ENCODE results near the gene SNRNP25.
"Not testable (repeated sequence)": the region's sequence is repeated elsewhere in the genome, so short reads cannot be mapped to it uniquely, and the experiment has no call there.

Gene SNRNP25

DNA sequence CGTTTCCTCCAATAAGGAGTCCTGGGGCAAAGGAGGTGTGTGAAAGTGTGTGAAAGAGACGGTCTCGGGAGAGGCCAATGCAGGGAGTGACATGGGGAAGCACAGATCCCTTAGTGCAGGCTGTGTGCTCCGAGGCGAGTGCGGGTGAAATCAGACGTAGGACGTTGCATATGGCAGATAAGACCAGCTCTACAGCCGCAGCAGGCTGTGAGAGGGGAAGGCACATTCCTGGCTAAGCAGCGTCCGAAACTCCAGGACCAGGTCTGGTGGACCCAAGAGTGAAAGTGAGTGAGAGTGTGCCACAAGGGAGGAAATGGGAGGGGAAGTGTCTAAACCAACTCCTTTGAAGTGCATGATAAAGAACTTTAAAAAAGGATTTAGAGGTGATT is 11.6 kb upstream of the SNRNP25 start:
- Histone ChIP-seq H3K4me1 (ENCODE audit: control insufficient read depth, insufficient read depth, low read length, unreplicated experiment) (no peaks in the 10 kb centered on the region), H3K27me3 (ENCODE audit: insufficient read depth, low read length) (no peaks in the 10 kb centered on the region), H2AFZ (ENCODE audit: low read length, unreplicated experiment) (no peak overlapping the region), H3K36me3 (ENCODE audit: insufficient read depth, low read length) (peaks cover 33% of the 10 kb centered on the region), H3K79me2 (ENCODE audit: control insufficient read depth, insufficient read depth, low read length, unreplicated experiment) (no peaks in the 10 kb centered on the region), H3K4me3 (ENCODE audit: low read depth, low read length) (no peak overlapping the region), H3K27ac (ENCODE audit: low read depth, low read length) (no peak overlapping the region)

DNA sequence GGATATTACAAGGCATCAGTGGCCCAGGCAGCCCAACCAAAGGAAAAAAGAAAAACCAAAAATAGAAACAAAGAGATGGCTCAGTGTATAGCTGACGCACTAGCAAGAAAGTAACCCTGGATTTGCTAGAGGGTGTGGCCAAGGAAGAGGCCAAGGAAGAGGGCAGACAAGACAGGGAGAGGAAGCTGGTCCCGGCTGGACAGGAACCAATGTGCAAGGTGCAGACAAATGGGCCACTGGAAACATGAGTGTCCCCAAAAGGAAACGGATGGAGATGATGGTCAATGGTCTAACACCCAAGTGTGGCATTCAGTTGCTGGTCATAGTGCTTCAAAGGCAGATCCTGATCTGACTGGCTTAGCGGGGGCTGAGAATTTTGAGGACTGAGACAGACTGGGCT is 10.9 kb upstream of the SNRNP25 start:
- H3K27me3 ChIP-seq (ENCODE audit: insufficient read depth, low read length) = no peaks in the 10 kb centered on the region
- H2AFZ ChIP-seq (ENCODE audit: low read length, unreplicated experiment) = no peak overlapping the region
- peaks cover 33% of the 10 kb centered on the region for H3K36me3 ChIP-seq (ENCODE audit: insufficient read depth, low read length)
- H3K4me3 ChIP-seq (ENCODE audit: low read depth, low read length) = no peak overlapping the region
- H3K27ac ChIP-seq (ENCODE audit: low read depth, low read length) = no peak overlapping the region
- H3K4me1 ChIP-seq (ENCODE audit: control insufficient read depth, insufficient read depth, low read length, unreplicated experiment) = no peaks in the 10 kb centered on the region
- no peaks in the 10 kb centered on the region for H3K79me2 ChIP-seq (ENCODE audit: control insufficient read depth, insufficient read depth, low read length, unreplicated experiment)

DNA sequence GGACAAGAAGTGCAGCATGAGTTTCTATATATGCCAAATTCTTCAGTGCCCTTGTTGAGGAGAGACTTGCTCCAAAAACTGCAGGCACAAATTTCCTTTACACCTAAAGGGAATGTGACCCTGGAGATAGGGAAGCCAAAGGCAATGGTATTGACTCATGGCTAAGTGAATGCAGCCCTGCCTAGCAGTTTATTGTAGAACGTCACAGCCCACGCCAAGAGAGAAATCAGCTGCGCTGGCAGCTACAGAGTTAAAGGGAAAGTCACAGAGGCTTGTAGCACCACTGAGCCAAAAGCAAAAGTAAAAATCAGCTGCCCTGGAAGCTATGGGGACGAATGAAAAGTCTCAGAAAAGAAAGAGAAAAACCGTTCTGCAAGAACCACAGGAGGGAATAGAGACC is 10.3 kb upstream of the SNRNP25 start:
- Histone ChIP-seq H3K27ac (ENCODE audit: low read depth, low read length) (no peak overlapping the region), H3K79me2 (ENCODE audit: control insufficient read depth, insufficient read depth, low read length, unreplicated experiment) (no peaks in the 10 kb centered on the region), H2AFZ (ENCODE audit: low read length, unreplicated experiment) (no peak overlapping the region), H3K36me3 (ENCODE audit: insufficient read depth, low read length) (peaks cover 33% of the 10 kb centered on the region), H3K4me3 (ENCODE audit: low read depth, low read length) (no peak overlapping the region), H3K27me3 (ENCODE audit: insufficient read depth, low read length) (no peaks in the 10 kb centered on the region), H3K4me1 (ENCODE audit: control insufficient read depth, insufficient read depth, low read length, unreplicated experiment) (no peaks in the 10 kb centered on the region)

DNA sequence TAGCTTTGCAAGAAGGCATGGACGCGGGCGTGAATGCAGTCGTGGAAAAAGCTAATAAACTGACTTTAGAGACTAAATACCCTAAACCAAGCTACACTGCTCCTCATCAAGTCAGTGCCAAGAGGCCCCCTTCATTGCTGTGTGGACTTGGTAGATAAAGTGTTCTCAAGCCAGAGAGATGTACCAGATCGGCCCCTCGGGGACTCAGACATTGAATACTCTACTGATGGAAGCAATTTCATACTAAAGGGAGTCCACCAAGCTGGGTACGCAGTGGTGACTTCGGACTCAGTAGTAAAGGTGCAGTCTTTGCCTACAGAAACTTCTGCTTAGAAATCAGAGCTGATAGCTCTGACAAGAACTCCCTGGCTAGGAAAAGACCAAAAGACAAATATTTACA is 9.0 kb upstream of the SNRNP25 start:
- Histone ChIP-seq H3K36me3 (ENCODE audit: insufficient read depth, low read length) (peaks cover 33% of the 10 kb centered on the region), H2AFZ (ENCODE audit: low read length, unreplicated experiment) (no peak overlapping the region), H3K4me3 (ENCODE audit: low read depth, low read length) (no peak overlapping the region), H3K79me2 (ENCODE audit: control insufficient read depth, insufficient read depth, low read length, unreplicated experiment) (no peaks in the 10 kb centered on the region), H3K27me3 (ENCODE audit: insufficient read depth, low read length) (no peaks in the 10 kb centered on the region), H3K4me1 (ENCODE audit: control insufficient read depth, insufficient read depth, low read length, unreplicated experiment) (no peaks in the 10 kb centered on the region), H3K27ac (ENCODE audit: low read depth, low read length) (no peak overlapping the region)

DNA sequence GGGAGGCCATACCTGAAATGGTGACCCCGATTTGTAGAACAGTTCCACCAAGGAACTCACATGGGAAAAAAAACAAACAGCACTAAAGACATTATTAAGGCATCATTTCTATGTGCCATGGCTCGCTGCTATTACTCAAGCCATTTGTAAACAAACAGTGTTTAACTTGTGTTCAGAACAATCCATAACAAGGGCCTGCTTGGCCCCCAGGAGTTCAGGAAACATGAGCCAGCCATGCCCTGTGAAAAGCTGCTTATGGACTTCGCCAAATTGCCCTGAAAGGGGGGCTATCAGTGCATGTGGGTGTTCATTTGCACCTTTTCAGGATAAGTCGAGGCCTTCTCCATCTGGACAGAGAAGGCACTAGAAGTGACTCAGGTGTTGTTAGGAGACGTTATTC is 8.2 kb upstream of the SNRNP25 start:
- Histone ChIP-seq H2AFZ (ENCODE audit: low read length, unreplicated experiment) (no peak overlapping the region), H3K79me2 (ENCODE audit: control insufficient read depth, insufficient read depth, low read length, unreplicated experiment) (no peaks in the 10 kb centered on the region), H3K27me3 (ENCODE audit: insufficient read depth, low read length) (no peaks in the 10 kb centered on the region), H3K4me1 (ENCODE audit: control insufficient read depth, insufficient read depth, low read length, unreplicated experiment) (no peaks in the 10 kb centered on the region), H3K4me3 (ENCODE audit: low read depth, low read length) (no peak overlapping the region), H3K36me3 (ENCODE audit: insufficient read depth, low read length) (peaks cover 33% of the 10 kb centered on the region), H3K27ac (ENCODE audit: low read depth, low read length) (no peak overlapping the region)

DNA sequence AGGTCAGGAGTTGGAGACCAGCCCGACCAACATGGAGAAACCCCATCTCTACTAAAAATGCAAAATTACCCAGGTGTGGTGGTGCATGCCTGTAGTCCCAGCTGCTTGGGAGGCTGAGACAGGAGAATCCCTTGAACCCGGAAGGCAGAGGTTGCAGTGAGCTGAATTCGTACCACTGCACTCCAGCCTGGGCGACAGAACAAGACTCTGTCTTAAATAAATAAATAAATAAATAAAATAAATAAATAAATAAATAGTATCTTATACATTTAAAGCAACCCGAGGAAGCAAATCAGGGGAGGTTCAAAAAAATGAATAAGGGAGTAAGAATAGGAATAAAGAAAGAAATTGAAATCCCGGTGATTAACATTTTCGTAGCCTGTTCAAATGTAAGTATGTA is 7.1 kb upstream of the SNRNP25 start:
- H3K4me1 ChIP-seq (ENCODE audit: control insufficient read depth, insufficient read depth, low read length, unreplicated experiment); H3K27me3 ChIP-seq (ENCODE audit: insufficient read depth, low read length); H3K27ac ChIP-seq (ENCODE audit: low read depth, low read length); H3K4me3 ChIP-seq (ENCODE audit: low read depth, low read length); H2AFZ ChIP-seq (ENCODE audit: low read length, unreplicated experiment): not testable (repeated sequence)
- peaks cover 10% of the 10 kb centered on the region for H3K79me2 ChIP-seq (ENCODE audit: control insufficient read depth, insufficient read depth, low read length, unreplicated experiment)
- H3K36me3 ChIP-seq (ENCODE audit: insufficient read depth, low read length) = peaks cover 39% of the 10 kb centered on the region

DNA sequence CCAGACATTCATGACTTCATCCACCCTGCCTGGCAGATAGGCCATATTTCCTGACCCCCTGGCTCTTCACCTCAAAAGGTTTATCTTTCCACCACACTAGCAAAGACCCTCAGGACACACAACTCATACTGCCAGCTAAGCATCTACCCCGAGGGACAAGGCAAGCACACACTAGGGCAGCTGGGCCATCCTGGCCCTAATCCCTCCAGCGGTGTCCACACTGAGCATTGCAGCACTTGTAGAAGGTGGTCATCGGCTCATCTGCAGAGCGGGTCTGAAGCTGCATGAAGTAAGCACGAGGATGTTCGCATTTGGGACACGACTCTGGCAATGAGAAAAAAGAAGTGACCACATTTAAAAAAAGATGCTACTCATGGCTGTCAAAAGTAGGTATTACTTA is 6.4 kb upstream of the SNRNP25 start:
- Histone ChIP-seq H3K27ac (ENCODE audit: low read depth, low read length) (no peak overlapping the region), H3K36me3 (ENCODE audit: insufficient read depth, low read length) (peaks cover 32% of the 10 kb centered on the region), H3K4me3 (ENCODE audit: low read depth, low read length) (no peak overlapping the region), H3K79me2 (ENCODE audit: control insufficient read depth, insufficient read depth, low read length, unreplicated experiment) (peaks cover 15% of the 10 kb centered on the region), H3K4me1 (ENCODE audit: control insufficient read depth, insufficient read depth, low read length, unreplicated experiment) (peaks cover 5% of the 10 kb centered on the region), H2AFZ (ENCODE audit: low read length, unreplicated experiment) (no peak overlapping the region), H3K27me3 (ENCODE audit: insufficient read depth, low read length) (no peaks in the 10 kb centered on the region)

DNA sequence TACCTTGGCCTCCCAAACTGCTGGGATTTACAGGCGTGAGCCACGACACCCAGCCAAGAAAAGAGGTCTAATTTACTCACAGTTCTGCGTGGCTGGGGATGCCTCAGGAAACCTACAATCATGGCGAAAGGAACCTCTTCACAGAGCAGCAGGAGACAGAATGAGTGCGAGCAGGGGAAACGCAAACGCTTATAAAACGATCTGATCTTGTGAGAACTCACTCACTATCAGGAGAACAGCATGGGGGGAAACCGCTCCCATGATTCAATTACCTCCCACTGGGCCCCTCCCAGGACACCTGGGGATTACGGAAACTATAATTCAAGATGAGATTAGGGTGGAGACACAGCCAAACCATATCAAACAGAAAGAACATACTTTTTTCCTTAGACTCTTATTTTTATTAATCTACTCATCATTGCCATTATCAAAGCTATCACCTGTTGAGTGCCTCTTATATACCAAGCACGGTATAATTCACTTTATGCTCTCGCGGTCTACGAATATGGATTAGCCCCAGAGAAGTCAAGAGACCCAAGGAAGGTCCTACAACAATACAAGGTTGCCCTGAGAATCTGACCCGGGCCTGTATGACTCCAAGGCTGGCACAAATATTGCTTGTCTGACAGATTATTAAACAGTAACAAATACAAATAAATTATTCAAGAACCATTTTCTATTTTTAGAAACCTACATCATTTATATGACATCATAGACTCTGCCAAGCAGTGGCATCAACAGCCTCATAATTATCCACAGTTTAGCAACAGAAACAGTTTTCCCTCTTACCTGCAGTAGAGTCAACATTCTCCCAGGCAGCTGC is 2.6 kb upstream of the SNRNP25 start:
- no peak overlapping the region for H3K27ac ChIP-seq (ENCODE audit: low read depth, low read length)
- H3K79me2 ChIP-seq (ENCODE audit: control insufficient read depth, insufficient read depth, low read length, unreplicated experiment) = peaks cover 22% of the 10 kb centered on the region
- peaks cover 5% of the 10 kb centered on the region for H3K4me1 ChIP-seq (ENCODE audit: control insufficient read depth, insufficient read depth, low read length, unreplicated experiment)
- H3K27me3 ChIP-seq (ENCODE audit: insufficient read depth, low read length) = no peaks in the 10 kb centered on the region
- H3K4me3 ChIP-seq (ENCODE audit: low read depth, low read length) = no peak overlapping the region; the same call in 1 of the 2 replicates
- H2AFZ ChIP-seq (ENCODE audit: low read length, unreplicated experiment) = no peak overlapping the region
- H3K36me3 ChIP-seq (ENCODE audit: insufficient read depth, low read length) = peaks cover 9% of the 10 kb centered on the region

DNA sequence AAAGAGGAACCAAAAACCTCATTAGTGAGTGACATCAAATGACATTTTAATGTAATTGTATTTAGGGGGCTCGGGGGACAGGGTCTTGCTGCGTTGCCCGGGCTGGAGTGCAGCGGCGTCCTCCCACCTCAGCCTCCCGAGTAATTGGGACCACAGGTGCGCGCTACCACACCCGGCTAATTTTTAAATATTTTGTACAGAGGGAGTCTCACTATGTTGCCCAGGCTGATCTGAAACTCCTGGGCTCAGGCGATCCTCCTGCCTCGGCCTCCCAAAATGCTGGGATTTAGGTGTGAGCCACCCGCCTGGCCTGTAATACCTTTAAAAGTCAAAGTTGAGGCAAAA is 581 bp downstream of the SNRNP25 start:
- peak overlapping the region; percentile 46 for H2AFZ ChIP-seq (ENCODE audit: low read length, unreplicated experiment)
- no peaks in the 10 kb centered on the region for H3K27me3 ChIP-seq (ENCODE audit: insufficient read depth, low read length)
- peaks cover 27% of the 10 kb centered on the region for H3K36me3 ChIP-seq (ENCODE audit: insufficient read depth, low read length)
- peak overlapping the region; percentile 85 for H3K4me3 ChIP-seq (ENCODE audit: low read depth, low read length)
- H3K4me1 ChIP-seq (ENCODE audit: control insufficient read depth, insufficient read depth, low read length, unreplicated experiment) = peaks cover 9% of the 10 kb centered on the region
- no peak overlapping the region for H3K27ac ChIP-seq (ENCODE audit: low read depth, low read length)
- H3K79me2 ChIP-seq (ENCODE audit: control insufficient read depth, insufficient read depth, low read length, unreplicated experiment) = peaks cover 22% of the 10 kb centered on the region

DNA sequence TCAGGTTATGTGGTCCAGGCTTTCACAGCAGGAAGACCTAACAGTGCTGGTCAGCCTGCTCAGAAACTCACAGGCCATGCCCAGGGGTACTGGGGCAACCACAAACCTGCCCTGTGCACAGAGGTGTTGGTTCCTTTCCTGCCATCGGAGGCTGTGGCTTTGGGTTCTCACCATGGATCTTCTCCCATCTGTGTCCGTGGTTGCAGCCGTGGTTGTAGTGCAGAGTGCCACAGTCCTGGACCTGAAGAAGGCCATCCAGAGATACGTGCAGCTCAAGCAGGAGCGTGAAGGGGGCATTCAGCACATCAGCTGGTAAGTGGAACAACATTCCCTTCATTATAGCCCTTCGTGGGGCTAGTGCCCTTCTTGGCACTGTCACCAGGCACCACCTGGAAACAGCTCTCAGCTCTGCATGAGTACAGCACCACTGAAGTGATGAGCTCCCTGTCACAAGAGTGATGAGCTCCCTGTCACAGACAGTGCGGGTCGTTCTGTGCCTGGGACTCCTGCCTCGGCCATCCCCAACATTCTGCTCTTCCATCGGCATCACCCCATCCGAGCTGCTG is 2.0 kb downstream of the SNRNP25 start:
- peaks cover 9% of the 10 kb centered on the region for H3K4me1 ChIP-seq (ENCODE audit: control insufficient read depth, insufficient read depth, low read length, unreplicated experiment)
- H2AFZ ChIP-seq (ENCODE audit: low read length, unreplicated experiment) = no peak overlapping the region
- H3K27me3 ChIP-seq (ENCODE audit: insufficient read depth, low read length) = no peaks in the 10 kb centered on the region
- H3K27ac ChIP-seq (ENCODE audit: low read depth, low read length) = no peak overlapping the region
- peaks cover 21% of the 10 kb centered on the region for H3K79me2 ChIP-seq (ENCODE audit: control insufficient read depth, insufficient read depth, low read length, unreplicated experiment)
- H3K4me3 ChIP-seq (ENCODE audit: low read depth, low read length) = no peak overlapping the region
- peaks cover 31% of the 10 kb centered on the region for H3K36me3 ChIP-seq (ENCODE audit: insufficient read depth, low read length)

DNA sequence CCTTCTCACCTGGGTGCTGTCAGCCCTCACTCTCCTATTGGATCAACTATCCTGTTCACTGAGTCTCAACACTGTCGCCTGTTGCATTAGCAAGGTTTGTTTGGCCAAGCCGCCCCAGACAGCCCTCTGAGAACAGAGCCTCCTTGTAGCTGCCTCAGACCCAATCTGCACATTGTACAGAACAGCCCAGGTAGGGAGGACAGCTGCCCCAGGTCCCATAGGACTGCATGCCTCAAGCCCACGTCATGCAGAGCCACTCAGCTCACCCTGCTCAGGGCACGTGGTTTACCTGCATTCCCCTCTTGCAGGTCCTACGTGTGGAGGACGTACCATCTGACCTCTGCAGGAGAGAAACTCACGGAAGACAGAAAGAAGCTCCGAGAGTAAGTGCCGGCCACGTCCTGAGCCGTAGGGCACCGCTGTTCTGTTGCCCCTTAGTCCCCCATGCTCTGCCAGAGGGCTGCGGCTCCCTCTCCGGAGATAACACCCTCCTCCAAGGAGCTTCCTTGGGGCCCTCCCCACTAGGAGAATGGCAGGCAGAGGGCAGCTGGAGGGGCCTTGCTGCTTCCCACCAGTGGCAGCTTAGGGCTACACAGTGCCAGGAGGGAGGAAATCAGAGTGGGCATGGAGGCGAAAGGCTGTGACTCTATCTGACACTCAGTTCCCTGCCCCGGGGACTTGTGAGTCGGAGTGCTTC is 2.8 kb downstream of the SNRNP25 start:
- Histone ChIP-seq H2AFZ (ENCODE audit: low read length, unreplicated experiment) (no peak overlapping the region), H3K79me2 (ENCODE audit: control insufficient read depth, insufficient read depth, low read length, unreplicated experiment) (peaks cover 13% of the 10 kb centered on the region), H3K4me1 (ENCODE audit: control insufficient read depth, insufficient read depth, low read length, unreplicated experiment) (peaks cover 5% of the 10 kb centered on the region), H3K27ac (ENCODE audit: low read depth, low read length) (no peak overlapping the region), H3K27me3 (ENCODE audit: insufficient read depth, low read length) (no peaks in the 10 kb centered on the region), H3K4me3 (ENCODE audit: low read depth, low read length) (no peak overlapping the region), H3K36me3 (ENCODE audit: insufficient read depth, low read length) (peaks cover 24% of the 10 kb centered on the region)

Measured in ACC112 (cell line).